Measurements from ENCODE around the gene THAP3. TPM values are rescaled to one million over a fixed set of nuclear protein-coding genes. Genes with fewer than 3 reads are reported as not detected.
A peak's percentile ranks its signal among the peaks of the same experiment; 100 is the strongest.

THAP3 gene
- total and polyA plus RNA-seq, 2 of the 4 experiments (the other 2 are of a cell fraction) = 14.2 to 14.9 TPM

DNA sequence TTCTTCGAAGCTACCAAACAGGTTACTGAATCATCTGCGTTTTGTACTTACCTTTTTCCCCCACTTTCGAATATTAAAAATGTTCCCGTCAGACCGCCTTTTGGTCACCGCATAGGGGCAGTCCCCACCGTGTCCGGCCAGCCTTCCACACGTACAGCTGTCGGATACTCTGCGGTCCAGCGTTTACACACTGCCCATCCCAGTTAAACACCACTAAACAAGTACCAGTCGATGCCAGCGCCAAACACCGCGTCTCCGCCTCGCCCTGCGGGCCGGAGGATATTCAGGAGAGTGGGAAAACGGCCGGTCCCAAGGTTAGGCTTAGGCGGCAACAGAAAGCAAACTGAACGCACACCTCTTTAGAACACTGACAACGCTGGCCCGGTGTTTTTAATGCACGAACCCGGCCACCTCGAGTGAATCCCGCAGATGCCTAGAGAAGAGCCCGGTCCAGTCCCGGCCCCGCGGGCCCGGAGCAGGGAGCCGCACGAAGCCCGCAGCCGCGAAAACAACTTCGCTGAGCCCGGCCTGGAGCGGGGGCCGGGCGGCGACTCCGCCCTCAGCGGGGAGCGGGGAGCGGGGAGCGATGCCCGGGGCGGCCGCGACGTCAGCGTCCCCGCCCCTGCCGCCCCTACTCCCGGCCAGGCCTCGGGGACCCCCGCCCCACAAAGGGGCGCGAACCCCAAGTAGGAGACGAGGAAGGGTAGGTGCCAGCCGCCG is 11.9 kb upstream of the THAP3 start:
- intact Hi-C loops (cut with micrococcal nuclease) = loop anchor here (1.0 kb wide), 1 partner anchor 8 kb away; no protein-coding TSS in a partner anchor

More for the DNA sequence above, 11.9 kb upstream of the THAP3 start:
- TSS peak; percentile 23 for BruUV-seq (replicated peaks)
- peak overlapping the region; percentile 63 for H2AK5ac ChIP-seq (ENCODE audit: low read depth, low read length)
- peaks cover 21% of the 10 kb centered on the region for H4K20me1 ChIP-seq (ENCODE audit: insufficient read depth, low read length)
- in situ Hi-C loops (cut with MboI; ENCODE audit: low sequenced_read_pairs) = no loop called here
- TF ChIP-seq MXI1 (IDR thresholded peaks at IDR 0.05; ENCODE audit: borderline replicate concordance, low read depth, low read length) (peak; percentile 14; the same call in 1 of the 2 replicates), NFE2L2 (IDR thresholded peaks at IDR 0.05; ENCODE audit: low read depth, low read length) (no peak), FOS (IDR thresholded peaks at IDR 0.05; ENCODE audit: low read depth, low read length) (no peak), RAD21 (IDR thresholded peaks at IDR 0.05; ENCODE audit: low read length) (0 out of 2 replicates have a peak, but pooled peaks have one; percentile 19)
- TF ChIP-seq, protein P1, sequence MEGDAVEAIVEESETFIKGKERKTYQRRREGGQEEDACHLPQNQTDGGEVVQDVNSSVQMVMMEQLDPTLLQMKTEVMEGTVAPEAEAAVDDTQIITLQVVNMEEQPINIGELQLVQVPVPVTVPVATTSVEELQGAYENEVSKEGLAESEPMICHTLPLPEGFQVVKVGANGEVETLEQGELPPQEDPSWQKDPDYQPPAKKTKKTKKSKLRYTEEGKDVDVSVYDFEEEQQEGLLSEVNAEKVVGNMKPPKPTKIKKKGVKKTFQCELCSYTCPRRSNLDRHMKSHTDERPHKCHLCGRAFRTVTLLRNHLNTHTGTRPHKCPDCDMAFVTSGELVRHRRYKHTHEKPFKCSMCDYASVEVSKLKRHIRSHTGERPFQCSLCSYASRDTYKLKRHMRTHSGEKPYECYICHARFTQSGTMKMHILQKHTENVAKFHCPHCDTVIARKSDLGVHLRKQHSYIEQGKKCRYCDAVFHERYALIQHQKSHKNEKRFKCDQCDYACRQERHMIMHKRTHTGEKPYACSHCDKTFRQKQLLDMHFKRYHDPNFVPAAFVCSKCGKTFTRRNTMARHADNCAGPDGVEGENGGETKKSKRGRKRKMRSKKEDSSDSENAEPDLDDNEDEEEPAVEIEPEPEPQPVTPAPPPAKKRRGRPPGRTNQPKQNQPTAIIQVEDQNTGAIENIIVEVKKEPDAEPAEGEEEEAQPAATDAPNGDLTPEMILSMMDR (conservative IDR thresholded peaks at IDR 0.05; ENCODE audit: low read depth, low read length) = 0 out of 2 replicates have a peak, but pooled peaks have one; percentile 3
- H3K4me1 ChIP-seq (ENCODE audit: control insufficient read depth, insufficient read depth, low read length) = peaks cover 5% of the 10 kb centered on the region
- peak overlapping the region; percentile 84 for H3K18ac ChIP-seq (ENCODE audit: low read depth, low read length)
- H3K14ac ChIP-seq (replicated peaks; ENCODE audit: low read depth, low read length) = peak overlapping the region; percentile 94
- H3K27me3 ChIP-seq (ENCODE audit: control insufficient read depth, insufficient read depth, low read length) = no peaks in the 10 kb centered on the region
- H4K5ac ChIP-seq (ENCODE audit: low read depth, low read length) = peak overlapping the region; percentile 44; the same call in 1 of the 2 replicates
- H3K4ac ChIP-seq (ENCODE audit: low read depth, low read length) = peak overlapping the region; percentile 79
- peak overlapping the region; percentile 84 for H3K9ac ChIP-seq (ENCODE audit: low read depth, low read length)
- peak overlapping the region; percentile 50 for H4K91ac ChIP-seq (ENCODE audit: insufficient read depth, low read depth, low read length)
- peak; percentile 39 for DNase-seq
- H3K4me3 ChIP-seq (ENCODE audit: insufficient read depth, low read depth, low read length) = peak overlapping the region; percentile 91
- peak overlapping the region; percentile 3 to 61; a peak in 3 of 4 replicates for H4K8ac ChIP-seq (ENCODE audit: low read depth in 2 of 2, low read length in 2 of 2)
- ChIA-PET POLR2A (ENCODE audit: unreplicated experiment) (no interaction called here), CTCF (no interaction called here)
- H3K79me1 ChIP-seq (ENCODE audit: low read depth in 1 of 2, low read length in 2 of 2) = peaks cover 19 to 39% of the 10 kb centered on the region in 2 experiments
- H2BK5ac ChIP-seq (ENCODE audit: low read depth, low read length, poor library complexity, severe bottlenecking) = peak overlapping the region; percentile 93
- ATAC-seq (ENCODE audit: low read depth) = peak; percentile 56
- H2BK15ac ChIP-seq (ENCODE audit: low read depth, low read length) = peak overlapping the region; percentile 4; the same call in 1 of the 3 replicates
- no peaks in the 10 kb centered on the region; the same call in 1 of the 2 replicates for H3K9me1 ChIP-seq (ENCODE audit: insufficient read depth, low read length)
- H2BK120ac ChIP-seq (ENCODE audit: low read depth, low read length) = peak overlapping the region; percentile 53; the same call in 1 of the 2 replicates
- 0% methylated on average over 31 of the region's 67 CpGs; no CpG with 5 or more reads in 1 of the 2 experiments for WGBS, 2 experiments (ENCODE audit: extremely low coverage in 2 of 2, insufficient read length in 1 of 2)
- H3K23ac ChIP-seq (ENCODE audit: low read depth, low read length) = peak overlapping the region; percentile 90
- H3K56ac ChIP-seq (ENCODE audit: extremely low read depth, insufficient read depth, low read length) = peak overlapping the region; percentile 84
- H3K9me3 ChIP-seq (ENCODE audit: control insufficient read depth, insufficient read depth, low read length) = no peaks in the 10 kb centered on the region
- peak overlapping the region; percentile 82 for H3K27ac ChIP-seq (ENCODE audit: insufficient read depth, low read length)
- dilution Hi-C loops (cut with HindIII; ENCODE audit: low sequenced_read_pairs, unreplicated experiment) = no loop called here
- H3K4me2 ChIP-seq (ENCODE audit: low read depth, low read length) = peak overlapping the region; percentile 90
- no peak overlapping the region for H2BK20ac ChIP-seq (ENCODE audit: low read depth, low read length)
- peak overlapping the region; percentile 95 for H2AFZ ChIP-seq (replicated peaks; ENCODE audit: low read length, poor library complexity)
- H2AK9ac ChIP-seq (replicated peaks; ENCODE audit: low read depth, low read length, poor library complexity) = peak overlapping the region; percentile 94
- H3K36me3 ChIP-seq (ENCODE audit: control insufficient read depth, insufficient read depth, low read length) = peaks cover 4% of the 10 kb centered on the region
